ENCODE measurements around the gene HEG1.

GRCh38 chr3:125014570-125015179 is 41.1 kb downstream of the HEG1 start:
- TF ChIP-seq ZC3H10 (CRISPR knock-in tag; IDR thresholded peaks at IDR 0.05) (no peak), CREB5 (CRISPR knock-in tag; IDR thresholded peaks at IDR 0.05; ENCODE audit: low read depth) (no peak), PPARA (CRISPR knock-in tag; IDR thresholded peaks at IDR 0.05; ENCODE audit: borderline replicate concordance) (no peak), CSRNP3 (CRISPR knock-in tag; IDR thresholded peaks at IDR 0.05) (no peak), ZNF8 (CRISPR knock-in tag; IDR thresholded peaks at IDR 0.05) (no peak), TCF4 (CRISPR knock-in tag; IDR thresholded peaks at IDR 0.05; ENCODE audit: borderline replicate concordance) (no peak), ZFP3 (CRISPR knock-in tag; IDR thresholded peaks at IDR 0.05) (no peak), SNAI2 (CRISPR knock-in tag; IDR thresholded peaks at IDR 0.05) (no peak), ZNF70 (CRISPR knock-in tag; IDR thresholded peaks at IDR 0.05) (no peak), ZNF565 (CRISPR knock-in tag; conservative IDR thresholded peaks at IDR 0.05; ENCODE audit: low read depth) (no peak)
- TF ChIP-seq, protein P1, sequence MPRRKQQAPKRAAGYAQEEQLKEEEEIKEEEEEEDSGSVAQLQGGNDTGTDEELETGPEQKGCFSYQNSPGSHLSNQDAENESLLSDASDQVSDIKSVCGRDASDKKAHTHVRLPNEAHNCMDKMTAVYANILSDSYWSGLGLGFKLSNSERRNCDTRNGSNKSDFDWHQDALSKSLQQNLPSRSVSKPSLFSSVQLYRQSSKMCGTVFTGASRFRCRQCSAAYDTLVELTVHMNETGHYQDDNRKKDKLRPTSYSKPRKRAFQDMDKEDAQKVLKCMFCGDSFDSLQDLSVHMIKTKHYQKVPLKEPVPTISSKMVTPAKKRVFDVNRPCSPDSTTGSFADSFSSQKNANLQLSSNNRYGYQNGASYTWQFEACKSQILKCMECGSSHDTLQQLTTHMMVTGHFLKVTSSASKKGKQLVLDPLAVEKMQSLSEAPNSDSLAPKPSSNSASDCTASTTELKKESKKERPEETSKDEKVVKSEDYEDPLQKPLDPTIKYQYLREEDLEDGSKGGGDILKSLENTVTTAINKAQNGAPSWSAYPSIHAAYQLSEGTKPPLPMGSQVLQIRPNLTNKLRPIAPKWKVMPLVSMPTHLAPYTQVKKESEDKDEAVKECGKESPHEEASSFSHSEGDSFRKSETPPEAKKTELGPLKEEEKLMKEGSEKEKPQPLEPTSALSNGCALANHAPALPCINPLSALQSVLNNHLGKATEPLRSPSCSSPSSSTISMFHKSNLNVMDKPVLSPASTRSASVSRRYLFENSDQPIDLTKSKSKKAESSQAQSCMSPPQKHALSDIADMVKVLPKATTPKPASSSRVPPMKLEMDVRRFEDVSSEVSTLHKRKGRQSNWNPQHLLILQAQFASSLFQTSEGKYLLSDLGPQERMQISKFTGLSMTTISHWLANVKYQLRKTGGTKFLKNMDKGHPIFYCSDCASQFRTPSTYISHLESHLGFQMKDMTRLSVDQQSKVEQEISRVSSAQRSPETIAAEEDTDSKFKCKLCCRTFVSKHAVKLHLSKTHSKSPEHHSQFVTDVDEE (CRISPR knock-in tag; IDR thresholded peaks at IDR 0.05), result no peak

Data from SK-N-SH treated with all-trans-retinoic acid at 6 μM for 48 hours (cell line).